SW480 (cell line): ENCODE results near the gene APCDD1.

Experiments
- DNase-seq: peaks from one replicate; pipeline ENCODE4 v3.0.0-alpha.2; 2016; ENCODE audit warnings: low spot score

APCDD1 gene

GRCh38 chr18:10453806-10454680 is at the start of gene APCDD1:
Gene APCDD1, plus strand, starts transcription at chr18:10454635. Its CDS starts 347 bp downstream, at chr18:10454982.
- peak; percentile 92 for DNase-seq

- DNase-seq: no peak
These were observed 49.4 kb upstream of the APCDD1 start for GRCh38 chr18:10405014-10405493.

GRCh38 chr18:10405816-10406663 is 48.4 kb upstream of the APCDD1 start:
- DNase-seq: no peak

GRCh38 chr18:10408131-10408530 is 46.3 kb upstream of the APCDD1 start:
- DNase-seq: no peak

GRCh38 chr18:10409041-10409440 is 45.4 kb upstream of the APCDD1 start:
- no peak for DNase-seq

- peak; percentile 94 for DNase-seq
These were observed 43.7 kb upstream of the APCDD1 start for GRCh38 chr18:10410472-10411308.

- DNase-seq: no peak
These were observed 41.5 kb upstream of the APCDD1 start for GRCh38 chr18:10412933-10413332.

- no peak for DNase-seq
These were observed 40.7 kb upstream of the APCDD1 start for GRCh38 chr18:10413722-10414121.

- no peak for DNase-seq
These were observed 40.1 kb upstream of the APCDD1 start for GRCh38 chr18:10414293-10414842.

- DNase-seq: no peak
These were observed 38.4 kb upstream of the APCDD1 start for GRCh38 chr18:10416065-10416464.

- no peak for DNase-seq
These were observed 37.2 kb upstream of the APCDD1 start for GRCh38 chr18:10417191-10417590.

GRCh38 chr18:10417664-10418063 is 36.8 kb upstream of the APCDD1 start:
- no peak for DNase-seq

GRCh38 chr18:10418836-10419235 is 35.6 kb upstream of the APCDD1 start:
- DNase-seq: no peak

- peak; percentile 78 for DNase-seq
These were observed 34.9 kb upstream of the APCDD1 start for GRCh38 chr18:10419420-10420103.

GRCh38 chr18:10420561-10421352 is 33.7 kb upstream of the APCDD1 start:
- DNase-seq: no peak

GRCh38 chr18:10421859-10422258 is 32.6 kb upstream of the APCDD1 start:
- no peak for DNase-seq

- no peak for DNase-seq
These were observed 31.7 kb upstream of the APCDD1 start for GRCh38 chr18:10422731-10423130.

- no peak for DNase-seq
These were observed 29.7 kb upstream of the APCDD1 start for GRCh38 chr18:10424585-10425307.

- no peak for DNase-seq
These were observed 23.8 kb upstream of the APCDD1 start for GRCh38 chr18:10430677-10431076.
